A549 (cell line): ENCODE data around the gene ZNF410.

Experiments
- BHLHE40 ChIP-seq: IDR thresholded peaks from 2 replicates; pipeline ENCODE4 v1.6.1; 2012; ENCODE audit warnings: low read depth, low read length, inconsistent platforms
- JUN ChIP-seq, 2 experiments: fragments of >200 bp; sonication (Bioruptor Twin); formaldehyde crosslinking; IDR thresholded peaks; 2 replicates in 1 of 2; 3 replicates in 1 of 2; pipeline ENCODE4 v1.6.1; 2016 to 2017
- NR3C1 ChIP-seq: fragments of >200 bp; sonication (Bioruptor Twin); formaldehyde crosslinking; IDR thresholded peaks from 3 replicates; pipeline ENCODE4 v1.6.1; 2017
- POLR2A ChIP-seq: IDR thresholded peaks from 2 replicates; pipeline ENCODE4 v1.6.1; 2012; ENCODE audit warnings: mild to moderate bottlenecking, low read length
- RAD21 ChIP-seq, 2 experiments: fragments of >200 bp in 1 of 2; sonication (Bioruptor Twin) in 1 of 2; formaldehyde crosslinking in 1 of 2; IDR thresholded peaks in 1 of 2; conservative IDR thresholded peaks in 1 of 2; 2 replicates in 1 of 2; 3 replicates in 1 of 2; pipeline ENCODE4 v1.6.1; 2012 to 2018; ENCODE audit warnings: inconsistent platforms in 1 of 2
- RARB ChIP-seq: fragments of 250-450 bp; sonication (Bioruptor Pico); IDR thresholded peaks from 2 replicates; pipeline ENCODE4 v1.8.0; 2021; ENCODE audit warnings: mild to moderate bottlenecking, moderate library complexity
- RNF2 ChIP-seq: fragments of 200-600 bp; sonication (generic); IDR thresholded peaks from 2 replicates; pipeline ENCODE4 v1.6.1; 2016; ENCODE audit warnings: low read depth, mild to moderate bottlenecking, antibody characterized with exemption, moderate library complexity, borderline replicate concordance
- SREBF2 ChIP-seq: fragments of 450-650 bp; IDR thresholded peaks from 2 replicates; pipeline ENCODE4 v1.6.1; 2014; ENCODE audit warnings: mild to moderate bottlenecking, moderate library complexity
- TP53 ChIP-seq: fragments of 250-450 bp; sonication (Bioruptor Pico); IDR thresholded peaks from 2 replicates; pipeline ENCODE4 v1.5.0; 2021; ENCODE audit warnings: mild to moderate bottlenecking, moderate library complexity
- TF ChIP-seq, protein P1 (sequence below): fragments of >200 bp; sonication (Bioruptor Twin); formaldehyde crosslinking; IDR thresholded peaks from 3 replicates; pipeline ENCODE4 v1.5.1; 2016
- TF ChIP-seq, protein P2 (sequence below): fragments of 200-600 bp; sonication (generic); IDR thresholded peaks from 2 replicates; pipeline ENCODE4 v1.6.1; 2016; ENCODE audit warnings: antibody characterized with exemption, mild to moderate bottlenecking, moderate library complexity
- TF ChIP-seq, protein P3 (sequence below): IDR thresholded peaks from 2 replicates; pipeline ENCODE4 v1.6.1; 2012

DNA sequence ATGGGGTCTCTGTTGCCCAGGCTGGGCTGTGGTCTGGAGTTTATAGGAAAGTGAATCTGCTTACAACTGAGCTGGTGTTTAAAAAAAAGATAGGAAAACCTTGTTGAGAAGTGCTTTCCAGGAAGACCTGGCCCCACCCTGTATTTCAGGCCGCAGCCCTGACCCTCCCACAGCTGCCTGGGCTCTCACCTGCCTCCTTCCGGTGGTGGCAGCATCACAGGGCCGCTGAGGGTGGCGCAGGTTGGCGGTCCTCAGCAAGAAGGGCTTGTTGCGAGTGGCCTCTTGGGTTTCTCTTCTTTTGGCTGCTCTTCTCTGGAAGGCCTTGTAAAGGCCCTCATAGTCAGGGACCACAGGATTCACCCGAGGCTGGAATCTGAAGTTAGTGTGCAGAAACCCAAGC is 55.5 kb downstream of the ZNF410 start:
- TF ChIP-seq POLR2A (no peak), JUN (IDR thresholded peaks at IDR 0.05) (no peak), RARB (no peak), RNF2 (no peak), BHLHE40 (no peak), RAD21 (conservative IDR thresholded peaks at IDR 0.05 in 1 of 2, IDR thresholded peaks at IDR 0.05 in 1 of 2) (no peak), NR3C1 (no peak), SREBF2 (no peak), TP53 (no peak)
- TF ChIP-seq, protein P1, sequence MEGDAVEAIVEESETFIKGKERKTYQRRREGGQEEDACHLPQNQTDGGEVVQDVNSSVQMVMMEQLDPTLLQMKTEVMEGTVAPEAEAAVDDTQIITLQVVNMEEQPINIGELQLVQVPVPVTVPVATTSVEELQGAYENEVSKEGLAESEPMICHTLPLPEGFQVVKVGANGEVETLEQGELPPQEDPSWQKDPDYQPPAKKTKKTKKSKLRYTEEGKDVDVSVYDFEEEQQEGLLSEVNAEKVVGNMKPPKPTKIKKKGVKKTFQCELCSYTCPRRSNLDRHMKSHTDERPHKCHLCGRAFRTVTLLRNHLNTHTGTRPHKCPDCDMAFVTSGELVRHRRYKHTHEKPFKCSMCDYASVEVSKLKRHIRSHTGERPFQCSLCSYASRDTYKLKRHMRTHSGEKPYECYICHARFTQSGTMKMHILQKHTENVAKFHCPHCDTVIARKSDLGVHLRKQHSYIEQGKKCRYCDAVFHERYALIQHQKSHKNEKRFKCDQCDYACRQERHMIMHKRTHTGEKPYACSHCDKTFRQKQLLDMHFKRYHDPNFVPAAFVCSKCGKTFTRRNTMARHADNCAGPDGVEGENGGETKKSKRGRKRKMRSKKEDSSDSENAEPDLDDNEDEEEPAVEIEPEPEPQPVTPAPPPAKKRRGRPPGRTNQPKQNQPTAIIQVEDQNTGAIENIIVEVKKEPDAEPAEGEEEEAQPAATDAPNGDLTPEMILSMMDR: no peak
- TF ChIP-seq, protein P2, sequence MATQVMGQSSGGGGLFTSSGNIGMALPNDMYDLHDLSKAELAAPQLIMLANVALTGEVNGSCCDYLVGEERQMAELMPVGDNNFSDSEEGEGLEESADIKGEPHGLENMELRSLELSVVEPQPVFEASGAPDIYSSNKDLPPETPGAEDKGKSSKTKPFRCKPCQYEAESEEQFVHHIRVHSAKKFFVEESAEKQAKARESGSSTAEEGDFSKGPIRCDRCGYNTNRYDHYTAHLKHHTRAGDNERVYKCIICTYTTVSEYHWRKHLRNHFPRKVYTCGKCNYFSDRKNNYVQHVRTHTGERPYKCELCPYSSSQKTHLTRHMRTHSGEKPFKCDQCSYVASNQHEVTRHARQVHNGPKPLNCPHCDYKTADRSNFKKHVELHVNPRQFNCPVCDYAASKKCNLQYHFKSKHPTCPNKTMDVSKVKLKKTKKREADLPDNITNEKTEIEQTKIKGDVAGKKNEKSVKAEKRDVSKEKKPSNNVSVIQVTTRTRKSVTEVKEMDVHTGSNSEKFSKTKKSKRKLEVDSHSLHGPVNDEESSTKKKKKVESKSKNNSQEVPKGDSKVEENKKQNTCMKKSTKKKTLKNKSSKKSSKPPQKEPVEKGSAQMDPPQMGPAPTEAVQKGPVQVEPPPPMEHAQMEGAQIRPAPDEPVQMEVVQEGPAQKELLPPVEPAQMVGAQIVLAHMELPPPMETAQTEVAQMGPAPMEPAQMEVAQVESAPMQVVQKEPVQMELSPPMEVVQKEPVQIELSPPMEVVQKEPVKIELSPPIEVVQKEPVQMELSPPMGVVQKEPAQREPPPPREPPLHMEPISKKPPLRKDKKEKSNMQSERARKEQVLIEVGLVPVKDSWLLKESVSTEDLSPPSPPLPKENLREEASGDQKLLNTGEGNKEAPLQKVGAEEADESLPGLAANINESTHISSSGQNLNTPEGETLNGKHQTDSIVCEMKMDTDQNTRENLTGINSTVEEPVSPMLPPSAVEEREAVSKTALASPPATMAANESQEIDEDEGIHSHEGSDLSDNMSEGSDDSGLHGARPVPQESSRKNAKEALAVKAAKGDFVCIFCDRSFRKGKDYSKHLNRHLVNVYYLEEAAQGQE: no peak
- TF ChIP-seq, protein P3, sequence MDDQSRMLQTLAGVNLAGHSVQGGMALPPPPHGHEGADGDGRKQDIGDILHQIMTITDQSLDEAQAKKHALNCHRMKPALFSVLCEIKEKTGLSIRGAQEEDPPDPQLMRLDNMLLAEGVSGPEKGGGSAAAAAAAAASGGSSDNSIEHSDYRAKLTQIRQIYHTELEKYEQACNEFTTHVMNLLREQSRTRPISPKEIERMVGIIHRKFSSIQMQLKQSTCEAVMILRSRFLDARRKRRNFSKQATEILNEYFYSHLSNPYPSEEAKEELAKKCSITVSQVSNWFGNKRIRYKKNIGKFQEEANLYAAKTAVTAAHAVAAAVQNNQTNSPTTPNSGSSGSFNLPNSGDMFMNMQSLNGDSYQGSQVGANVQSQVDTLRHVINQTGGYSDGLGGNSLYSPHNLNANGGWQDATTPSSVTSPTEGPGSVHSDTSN: no peak
